ENCODE results near the gene PDE6G.

The PDE6G gene

DNA sequence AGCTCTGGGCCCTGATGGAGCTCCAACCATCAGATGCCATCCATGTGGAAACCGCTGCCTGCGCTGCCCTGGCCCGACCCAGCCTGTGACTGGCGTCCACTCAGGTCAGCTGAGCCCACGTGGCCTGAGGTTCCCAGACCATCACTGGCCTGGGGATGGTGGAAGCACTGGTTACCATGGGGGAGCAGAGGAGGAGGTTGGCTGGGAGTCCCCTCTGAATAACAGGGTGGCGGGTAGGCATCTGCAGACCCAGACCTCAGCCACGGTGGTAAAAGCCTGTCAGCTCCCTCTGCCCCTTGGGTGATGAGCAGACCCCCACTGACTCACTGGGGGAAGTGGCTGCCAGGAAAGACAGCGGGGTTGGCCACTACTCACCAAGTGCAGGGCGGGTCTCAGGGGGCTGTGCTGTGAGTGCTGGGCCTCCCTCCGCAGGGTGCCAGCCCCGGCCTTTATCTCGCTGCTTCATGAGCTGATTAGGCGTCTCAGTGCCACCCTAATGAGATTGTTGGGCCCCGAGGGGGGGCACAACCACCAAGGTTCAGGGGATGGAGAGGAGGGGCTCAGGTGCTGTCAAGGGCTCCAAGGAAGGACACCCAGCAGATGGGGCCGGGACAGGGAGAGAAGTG lies at the start of gene PDE6G:
Gene PDE6G (minus strand): TSS at position 425 of the 626 bp plus-strand sequence. CDS start 3,237 bp downstream, outside the sequence.
- no peak for DNase-seq (ENCODE audit: low spot score)

GRCh38 chr17:81705518-81706231 lies 49.3 kb upstream of the PDE6G start:
- DNase-seq (ENCODE audit: low spot score) = no peak

GRCh38 chr17:81703747-81704654 lies 47.7 kb upstream of the PDE6G start:
- no peak for DNase-seq (ENCODE audit: low spot score)

- DNase-seq (ENCODE audit: low spot score) = peak; percentile 98
Measured at GRCh38 chr17:81702934-81703746, 46.8 kb upstream of the PDE6G start, which contains the start of gene MRPL12. TSS of gene MRPL12 (plus strand) at chr17:81703367. CDS start at chr17:81703502, 135 bp downstream.

GRCh38 chr17:81701288-81702071 lies 45.1 kb upstream of the PDE6G start:
- no peak for DNase-seq (ENCODE audit: low spot score)

- no peak for DNase-seq (ENCODE audit: low spot score)
Measured at GRCh38 chr17:81700353-81701287, 44.3 kb upstream of the PDE6G start.

DNA sequence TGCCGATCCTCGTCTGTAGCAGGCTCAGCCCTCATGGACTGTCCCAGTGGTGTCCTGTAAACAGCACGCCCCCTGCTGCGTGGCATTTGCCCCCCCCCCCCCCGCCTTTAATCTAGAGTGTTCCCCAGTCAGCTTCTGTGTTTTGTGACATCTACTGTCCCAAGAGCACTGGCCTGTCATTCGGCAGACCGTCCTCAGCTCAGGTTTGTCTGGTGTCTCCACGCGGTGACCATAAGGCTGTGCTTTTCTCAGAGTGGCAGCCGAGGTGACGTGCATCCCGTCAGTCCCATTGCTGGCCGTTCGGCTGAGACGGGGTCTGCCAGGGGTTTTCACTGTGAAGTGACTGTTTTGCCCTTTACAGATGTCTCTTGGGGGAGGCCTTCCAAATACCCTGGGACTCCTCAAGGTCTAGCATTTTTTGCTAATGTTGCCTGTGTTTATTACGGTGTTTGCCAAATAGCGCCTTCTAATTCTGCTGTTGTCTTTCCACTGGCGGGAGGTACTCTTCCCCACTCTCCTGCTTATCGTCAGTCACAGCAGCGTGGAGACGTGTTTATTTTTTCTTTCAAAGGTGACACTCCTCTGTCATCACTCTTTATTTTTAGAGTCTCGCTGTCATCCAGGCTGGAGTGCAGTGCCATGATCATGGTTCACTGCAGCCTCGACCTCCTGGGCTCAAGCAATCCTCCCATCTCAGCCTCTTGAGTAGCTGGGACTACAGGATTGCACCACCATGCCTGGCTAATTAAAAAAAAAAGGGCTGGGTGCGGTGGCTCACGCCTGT lies 41.1 kb upstream of the PDE6G start:
- DNase-seq (ENCODE audit: low spot score) = no peak

DNA sequence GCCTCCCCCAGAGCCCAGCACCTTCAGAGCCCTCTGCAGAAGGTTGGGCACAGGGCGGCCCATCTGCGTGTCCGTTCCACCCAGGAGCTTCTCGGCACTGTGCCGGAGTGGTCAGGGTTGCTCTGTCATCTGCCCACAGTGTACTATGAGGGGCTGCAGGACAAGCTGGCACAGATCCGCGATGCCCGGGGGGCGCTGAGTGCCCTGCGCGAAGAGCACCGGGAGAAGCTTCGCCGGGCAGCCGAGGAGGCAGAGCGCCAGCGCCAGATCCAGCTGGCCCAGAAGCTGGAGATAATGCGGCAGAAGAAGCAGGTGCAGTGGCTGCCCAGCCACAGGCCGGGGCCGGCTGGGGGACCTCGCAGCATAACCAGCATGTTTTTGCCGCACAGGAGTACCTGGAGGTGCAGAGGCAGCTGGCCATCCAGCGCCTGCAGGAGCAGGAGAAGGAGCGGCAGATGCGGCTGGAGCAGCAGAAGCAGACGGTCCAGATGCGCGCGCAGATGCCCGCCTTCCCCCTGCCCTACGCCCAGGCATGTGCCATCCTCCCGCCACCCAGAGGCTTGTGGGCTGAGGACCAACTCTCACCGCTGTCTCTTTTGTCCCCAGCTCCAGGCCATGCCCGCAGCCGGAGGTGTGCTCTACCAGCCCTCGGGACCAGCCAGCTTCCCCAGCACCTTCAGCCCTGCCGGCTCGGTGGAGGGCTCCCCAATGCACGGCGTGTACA lies 40.0 kb upstream of the PDE6G start:
- DNase-seq (ENCODE audit: low spot score) = no peak

GRCh38 chr17:81695801-81696200 lies 39.5 kb upstream of the PDE6G start:
- no peak for DNase-seq (ENCODE audit: low spot score)

GRCh38 chr17:81695211-81695610 lies 38.9 kb upstream of the PDE6G start:
- no peak for DNase-seq (ENCODE audit: low spot score)

DNA sequence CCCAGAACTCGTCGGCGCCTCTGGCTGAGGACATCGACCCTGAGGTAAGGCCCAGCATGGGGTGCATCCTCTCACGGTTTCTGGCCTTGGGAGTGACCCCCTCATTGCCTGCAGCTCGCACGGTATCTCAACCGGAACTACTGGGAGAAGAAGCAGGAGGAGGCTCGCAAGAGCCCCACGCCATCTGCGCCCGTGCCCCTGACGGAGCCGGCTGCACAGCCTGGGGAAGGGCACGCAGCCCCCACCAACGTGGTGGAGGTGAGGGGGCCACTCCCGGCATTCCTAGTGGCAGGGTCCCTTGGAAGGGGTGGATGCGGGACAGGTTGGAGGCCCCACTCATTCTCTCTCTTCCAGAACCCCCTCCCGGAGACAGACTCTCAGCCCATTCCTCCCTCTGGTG lies 38.5 kb upstream of the PDE6G start:
- DNase-seq (ENCODE audit: low spot score) = no peak

DNA sequence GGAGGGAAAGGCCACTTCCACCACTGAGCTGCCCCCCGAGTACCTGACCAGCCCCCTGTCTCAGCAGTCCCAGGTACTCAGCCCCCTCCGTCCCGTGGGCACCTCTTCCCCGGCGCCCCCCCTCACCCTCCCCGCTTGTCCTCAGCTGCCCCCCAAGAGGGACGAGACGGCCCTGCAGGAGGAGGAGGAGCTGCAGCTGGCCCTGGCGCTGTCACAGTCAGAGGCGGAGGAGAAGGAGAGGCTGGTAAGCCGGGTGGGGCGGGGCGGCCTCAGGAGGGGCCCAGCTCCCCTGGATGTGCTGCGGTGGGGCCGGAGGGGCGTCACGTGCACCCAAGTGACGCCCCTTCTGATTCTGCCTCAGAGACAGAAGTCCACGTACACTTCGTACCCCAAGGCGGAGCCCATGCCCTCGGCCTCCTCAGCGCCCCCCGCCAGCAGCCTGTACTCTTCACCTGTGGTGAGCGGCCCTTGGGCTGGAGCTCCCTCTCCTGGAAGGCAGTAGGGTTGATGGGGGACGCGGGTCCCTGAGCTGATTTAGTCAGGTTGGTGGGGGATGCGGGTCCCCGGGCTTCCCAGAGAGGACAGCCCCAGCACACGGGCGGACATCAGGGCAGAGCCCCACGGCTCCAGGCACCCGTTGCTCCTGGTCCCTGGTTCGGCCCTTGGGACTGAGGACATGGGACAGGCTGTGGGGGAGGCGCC lies 37.3 kb upstream of the PDE6G start:
- no peak for DNase-seq (ENCODE audit: low spot score)

DNA sequence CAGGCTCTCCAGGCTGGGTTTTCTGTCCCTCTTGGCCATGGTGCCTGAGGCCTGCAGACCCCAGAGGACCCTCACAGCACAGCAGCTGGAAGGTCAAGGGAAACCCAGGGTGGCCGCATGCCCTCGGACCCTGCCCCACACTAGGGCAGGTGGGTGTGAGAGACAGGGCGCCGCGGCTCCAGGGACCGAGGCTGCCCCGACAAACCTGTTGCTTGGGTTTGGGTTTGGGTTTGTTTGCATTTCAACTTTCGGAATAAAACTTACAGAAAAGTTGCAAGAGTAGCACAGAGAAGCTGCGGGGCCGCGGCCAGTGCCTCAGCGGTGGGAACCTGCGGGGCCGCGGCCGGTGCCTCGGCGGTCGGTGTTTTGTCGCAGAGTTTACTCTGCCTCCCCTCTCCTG lies 35.3 kb upstream of the PDE6G start:
- DNase-seq (ENCODE audit: low spot score) = no peak

- no peak for DNase-seq (ENCODE audit: low spot score)
Measured at GRCh38 chr17:81691196-81691595, 34.9 kb upstream of the PDE6G start.

GRCh38 chr17:81690549-81690948 lies 34.2 kb upstream of the PDE6G start:
- DNase-seq (ENCODE audit: low spot score) = no peak

- DNase-seq (ENCODE audit: low spot score) = no peak
Measured at GRCh38 chr17:81690066-81690465, 33.7 kb upstream of the PDE6G start.

- DNase-seq (ENCODE audit: low spot score) = no peak
Measured at GRCh38 chr17:81688616-81689015, 32.3 kb upstream of the PDE6G start.

Measured in hepatic stellate cell (primary cell).